Loucy (cell line): ENCODE results near the gene UBL3.

Source experiments
- CTCF ChIP-seq: fragments of 200-600 bp; sonication (generic); conservative IDR thresholded peaks from 2 replicates; pipeline ENCODE4 v1.5.1; 2014; ENCODE audit warnings: mild to moderate bottlenecking, antibody characterized with exemption, low read length
- EZH2phosphoT487 ChIP-seq: fragments of 200-600 bp; IDR thresholded peaks from 2 replicates; pipeline ENCODE4 v1.6.1; 2018; ENCODE audit warnings: antibody characterized with exemption, mild to moderate bottlenecking, moderate library complexity, borderline replicate concordance

GRCh38 chr13:29758531-29759114 lies 91.8 kb downstream of the UBL3 start:
- TF ChIP-seq CTCF = no peak
- no peak for TF ChIP-seq EZH2phosphoT487
